Panc1 (cell line): ENCODE data around the gene TLE4. TPM values are rescaled to one million over a fixed set of nuclear protein-coding genes. Genes with fewer than 3 reads are reported as not detected.
"Not testable (repeated sequence)": the region's sequence is repeated elsewhere in the genome, so short reads cannot be mapped to it uniquely, and the experiment has no call there.

Experiments used
- ATAC-seq: fragments of 200-7000 bp; cut with Tn5 transposase; 2 replicates; pipeline ENCODE4 v1.9.1; 2020; ENCODE audit warnings: mild to moderate bottlenecking, moderate library complexity
- BruUV-seq: library from RNA; stranded (reverse); fragments of 400-500 nt; replicated peaks from 2 replicates; lab custom pipeline; 2021; lab: Mats Ljungman, UMichigan
- CTCF ChIA-PET: fragments of 300-600 bp; sonication (Branson Sonifier 250); formaldehyde crosslinking; loops from one replicate; lab custom pipeline; 2022; ENCODE audit warnings: antibody characterized with exemption; lab: Charles Lee
- POLR2A ChIA-PET: fragments of 300-600 bp; sonication (Branson Sonifier 250); formaldehyde crosslinking; loops from one replicate; lab custom pipeline; 2022; ENCODE audit warnings: antibody characterized with exemption; lab: Charles Lee
- DNase-seq: peaks from one replicate; pipeline ENCODE4 v3.0.0-alpha.2; 2010; ENCODE audit warnings: low read depth, low spot score
- H3K27ac ChIP-seq: 2 replicates; pipeline ENCODE4 v1.5.1; 2011; ENCODE audit warnings: mild to moderate bottlenecking, low read length, inconsistent platforms
- H3K27me3 ChIP-seq: fragments of 200-500 bp; sonication (Bioruptor generic); 2 replicates; pipeline ENCODE4 v1.6.0; 2014; ENCODE audit warnings: low read length, inconsistent platforms; ENCODE audit not compliant: control insufficient read depth, insufficient read depth
- H3K36me3 ChIP-seq: fragments of 200-500 bp; sonication (Bioruptor generic); 2 replicates; pipeline ENCODE4 v1.5.1; 2014; ENCODE audit warnings: inconsistent platforms, mild to moderate bottlenecking, low read length, moderate library complexity; ENCODE audit not compliant: control insufficient read depth, insufficient read depth
- H3K4me1 ChIP-seq: 2 replicates; pipeline ENCODE4 v1.5.1; 2011; ENCODE audit warnings: inconsistent platforms, mild to moderate bottlenecking, low read length, moderate library complexity; ENCODE audit not compliant: control insufficient read depth, insufficient read depth
- H3K4me3 ChIP-seq, 2 experiments: 2 replicates each; pipeline ENCODE4 v1.5.1; 2011 to 2012; ENCODE audit warnings: low read depth in 2 of 2, low read length in 2 of 2, mild to moderate bottlenecking in 2 of 2, inconsistent platforms in 1 of 2, moderate library complexity in 1 of 2
- H3K9me3 ChIP-seq: fragments of 200-500 bp; sonication (Bioruptor generic); 2 replicates; pipeline ENCODE4 v1.5.1; 2014; ENCODE audit warnings: low read depth, mild to moderate bottlenecking, inconsistent platforms, low read length, moderate library complexity; ENCODE audit not compliant: control insufficient read depth, insufficient read depth
- POLR2AphosphoS5 ChIP-seq: IDR thresholded peaks from 2 replicates; pipeline ENCODE4 v1.6.1; 2012; ENCODE audit warnings: mild to moderate bottlenecking, low read depth, low read length, moderate library complexity
- SIN3A ChIP-seq: IDR thresholded peaks from 2 replicates; pipeline ENCODE4 v1.6.1; 2012; ENCODE audit warnings: low read depth, mild to moderate bottlenecking, low read length, moderate library complexity, borderline replicate concordance; ENCODE audit not compliant: insufficient read depth
- TCF7L2 ChIP-seq: IDR thresholded peaks from 2 replicates; pipeline ENCODE4 v1.6.1; 2011; ENCODE audit warnings: mild to moderate bottlenecking, low read depth, low read length, inconsistent platforms
- in situ Hi-C: cut with HindIII; loops from 2 replicates; pipeline ENCODE4 v1.10.0; 2016; ENCODE audit warnings: low sequenced_read_pairs, low pct_unique_long_range_greater_than_20kb
- intact Hi-C: fragments of 100-400 bp; cut with micrococcal nuclease; formaldehyde crosslinking; loops from one replicate; pipeline ENCODE4 v1.10.0; 2022; ENCODE audit not compliant: unreplicated experiment
- total RNA-seq: library from RNA; stranded (reverse); gene quantifications from one replicate; pipeline ENCODE4 v1.2.1, GENCODE V29; 2021; ENCODE audit not compliant: unreplicated experiment
- TF ChIP-seq, protein P1 (sequence below): fragments of 450-650 bp; IDR thresholded peaks from 2 replicates; pipeline ENCODE4 v1.5.1; 2017; ENCODE audit warnings: mild to moderate bottlenecking
- TF ChIP-seq, protein P2 (sequence below), 2 experiments: IDR thresholded peaks; 2 replicates each; pipeline ENCODE4 v1.6.1; 2011 to 2012; ENCODE audit warnings: low read depth in 2 of 2, control low read depth in 1 of 2, low read length in 1 of 2, mild to moderate bottlenecking in 1 of 2, moderate library complexity in 1 of 2; ENCODE audit not compliant: insufficient read depth in 1 of 2

The TLE4 gene
- total RNA-seq, 1 experiment from 2014 or later: 8.7 TPM

DNA sequence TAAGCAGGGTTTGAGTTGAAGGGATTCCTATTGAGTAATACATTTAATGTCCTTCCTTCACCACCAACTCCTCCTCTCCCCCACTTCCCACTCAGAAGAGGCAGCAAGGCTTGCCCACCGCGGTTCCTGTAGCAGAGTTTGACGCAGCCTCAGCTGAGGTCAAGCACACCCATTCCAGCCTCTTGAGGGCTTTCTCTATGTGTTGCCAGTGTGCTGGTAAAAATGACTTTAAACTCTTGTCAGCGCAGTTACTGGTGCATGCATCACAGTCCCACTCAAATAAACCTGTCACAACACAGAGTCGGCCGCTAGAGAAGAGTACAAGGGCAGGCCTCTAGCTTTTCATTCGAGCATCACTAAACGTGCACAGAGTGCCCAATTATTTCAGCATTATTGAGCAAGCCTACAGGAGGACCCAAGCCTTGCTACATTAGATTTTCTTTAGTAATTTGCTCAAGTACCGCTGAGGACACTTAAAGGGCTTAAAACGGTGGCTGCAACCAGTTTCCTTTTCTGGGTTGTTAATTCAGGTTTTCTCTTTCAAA lies 79.6 kb downstream of the TLE4 start:
- H3K27ac ChIP-seq: no peak overlapping the region
- no peaks in the 10 kb centered on the region for H3K9me3 ChIP-seq
- ATAC-seq: no peak
- DNase-seq: no peak
- ChIA-PET POLR2A (no interaction called here), CTCF (no interaction called here)
- in situ Hi-C loops (no loop called here), intact Hi-C loops (no loop called here)
- TF ChIP-seq SIN3A (no peak), TCF7L2 (no peak), POLR2AphosphoS5 (no peak)
- TF ChIP-seq, protein P1, sequence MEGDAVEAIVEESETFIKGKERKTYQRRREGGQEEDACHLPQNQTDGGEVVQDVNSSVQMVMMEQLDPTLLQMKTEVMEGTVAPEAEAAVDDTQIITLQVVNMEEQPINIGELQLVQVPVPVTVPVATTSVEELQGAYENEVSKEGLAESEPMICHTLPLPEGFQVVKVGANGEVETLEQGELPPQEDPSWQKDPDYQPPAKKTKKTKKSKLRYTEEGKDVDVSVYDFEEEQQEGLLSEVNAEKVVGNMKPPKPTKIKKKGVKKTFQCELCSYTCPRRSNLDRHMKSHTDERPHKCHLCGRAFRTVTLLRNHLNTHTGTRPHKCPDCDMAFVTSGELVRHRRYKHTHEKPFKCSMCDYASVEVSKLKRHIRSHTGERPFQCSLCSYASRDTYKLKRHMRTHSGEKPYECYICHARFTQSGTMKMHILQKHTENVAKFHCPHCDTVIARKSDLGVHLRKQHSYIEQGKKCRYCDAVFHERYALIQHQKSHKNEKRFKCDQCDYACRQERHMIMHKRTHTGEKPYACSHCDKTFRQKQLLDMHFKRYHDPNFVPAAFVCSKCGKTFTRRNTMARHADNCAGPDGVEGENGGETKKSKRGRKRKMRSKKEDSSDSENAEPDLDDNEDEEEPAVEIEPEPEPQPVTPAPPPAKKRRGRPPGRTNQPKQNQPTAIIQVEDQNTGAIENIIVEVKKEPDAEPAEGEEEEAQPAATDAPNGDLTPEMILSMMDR: no peak
- TF ChIP-seq, protein P2, sequence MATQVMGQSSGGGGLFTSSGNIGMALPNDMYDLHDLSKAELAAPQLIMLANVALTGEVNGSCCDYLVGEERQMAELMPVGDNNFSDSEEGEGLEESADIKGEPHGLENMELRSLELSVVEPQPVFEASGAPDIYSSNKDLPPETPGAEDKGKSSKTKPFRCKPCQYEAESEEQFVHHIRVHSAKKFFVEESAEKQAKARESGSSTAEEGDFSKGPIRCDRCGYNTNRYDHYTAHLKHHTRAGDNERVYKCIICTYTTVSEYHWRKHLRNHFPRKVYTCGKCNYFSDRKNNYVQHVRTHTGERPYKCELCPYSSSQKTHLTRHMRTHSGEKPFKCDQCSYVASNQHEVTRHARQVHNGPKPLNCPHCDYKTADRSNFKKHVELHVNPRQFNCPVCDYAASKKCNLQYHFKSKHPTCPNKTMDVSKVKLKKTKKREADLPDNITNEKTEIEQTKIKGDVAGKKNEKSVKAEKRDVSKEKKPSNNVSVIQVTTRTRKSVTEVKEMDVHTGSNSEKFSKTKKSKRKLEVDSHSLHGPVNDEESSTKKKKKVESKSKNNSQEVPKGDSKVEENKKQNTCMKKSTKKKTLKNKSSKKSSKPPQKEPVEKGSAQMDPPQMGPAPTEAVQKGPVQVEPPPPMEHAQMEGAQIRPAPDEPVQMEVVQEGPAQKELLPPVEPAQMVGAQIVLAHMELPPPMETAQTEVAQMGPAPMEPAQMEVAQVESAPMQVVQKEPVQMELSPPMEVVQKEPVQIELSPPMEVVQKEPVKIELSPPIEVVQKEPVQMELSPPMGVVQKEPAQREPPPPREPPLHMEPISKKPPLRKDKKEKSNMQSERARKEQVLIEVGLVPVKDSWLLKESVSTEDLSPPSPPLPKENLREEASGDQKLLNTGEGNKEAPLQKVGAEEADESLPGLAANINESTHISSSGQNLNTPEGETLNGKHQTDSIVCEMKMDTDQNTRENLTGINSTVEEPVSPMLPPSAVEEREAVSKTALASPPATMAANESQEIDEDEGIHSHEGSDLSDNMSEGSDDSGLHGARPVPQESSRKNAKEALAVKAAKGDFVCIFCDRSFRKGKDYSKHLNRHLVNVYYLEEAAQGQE (IDR thresholded peaks at IDR 0.05; ENCODE audit: insufficient read depth in 1 of 2, low read depth in 2 of 2, low read length in 1 of 2): no peak
- no peak overlapping the region for H3K4me3 ChIP-seq
- H3K36me3 ChIP-seq: no peaks in the 10 kb centered on the region
- H3K4me1 ChIP-seq: no peaks in the 10 kb centered on the region
- H3K27me3 ChIP-seq: no peaks in the 10 kb centered on the region
- no TSS peak for BruUV-seq

DNA sequence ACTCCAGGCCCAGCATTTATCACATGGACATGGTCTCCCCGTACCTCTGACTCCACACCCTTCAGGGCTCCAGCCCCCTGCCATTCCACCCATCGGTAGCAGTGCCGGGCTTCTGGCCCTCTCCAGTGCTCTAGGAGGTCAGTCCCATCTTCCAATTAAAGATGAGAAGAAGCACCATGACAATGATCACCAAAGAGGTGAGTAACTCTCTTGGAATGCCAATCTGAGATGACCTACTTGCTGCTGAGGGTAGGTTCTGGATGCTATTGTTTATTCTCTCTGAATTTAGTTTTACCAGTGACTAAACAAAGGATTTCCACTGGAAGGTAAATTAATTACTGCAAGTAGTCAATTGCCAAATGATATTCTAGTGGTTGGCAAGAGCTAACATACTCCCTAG lies 80.8 kb downstream of the TLE4 start:
- in situ Hi-C loops: no loop called here
- Histone ChIP-seq H3K27ac (no peak overlapping the region), H3K27me3 (no peaks in the 10 kb centered on the region), H3K4me3 (no peak overlapping the region), H3K36me3 (no peaks in the 10 kb centered on the region), H3K4me1 (no peaks in the 10 kb centered on the region), H3K9me3 (no peaks in the 10 kb centered on the region)
- ChIA-PET POLR2A (no interaction called here), CTCF (no interaction called here)
- no peak for ATAC-seq
- no peak for TF ChIP-seq POLR2AphosphoS5
- TF ChIP-seq TCF7L2: no peak
- TF ChIP-seq SIN3A: no peak
- TF ChIP-seq, protein P2 (IDR thresholded peaks at IDR 0.05; ENCODE audit: insufficient read depth in 1 of 2, low read depth in 2 of 2, low read length in 1 of 2): no peak
- TF ChIP-seq, protein P1: no peak
- BruUV-seq: no TSS peak
- no peak for DNase-seq
- intact Hi-C loops: no loop called here

DNA sequence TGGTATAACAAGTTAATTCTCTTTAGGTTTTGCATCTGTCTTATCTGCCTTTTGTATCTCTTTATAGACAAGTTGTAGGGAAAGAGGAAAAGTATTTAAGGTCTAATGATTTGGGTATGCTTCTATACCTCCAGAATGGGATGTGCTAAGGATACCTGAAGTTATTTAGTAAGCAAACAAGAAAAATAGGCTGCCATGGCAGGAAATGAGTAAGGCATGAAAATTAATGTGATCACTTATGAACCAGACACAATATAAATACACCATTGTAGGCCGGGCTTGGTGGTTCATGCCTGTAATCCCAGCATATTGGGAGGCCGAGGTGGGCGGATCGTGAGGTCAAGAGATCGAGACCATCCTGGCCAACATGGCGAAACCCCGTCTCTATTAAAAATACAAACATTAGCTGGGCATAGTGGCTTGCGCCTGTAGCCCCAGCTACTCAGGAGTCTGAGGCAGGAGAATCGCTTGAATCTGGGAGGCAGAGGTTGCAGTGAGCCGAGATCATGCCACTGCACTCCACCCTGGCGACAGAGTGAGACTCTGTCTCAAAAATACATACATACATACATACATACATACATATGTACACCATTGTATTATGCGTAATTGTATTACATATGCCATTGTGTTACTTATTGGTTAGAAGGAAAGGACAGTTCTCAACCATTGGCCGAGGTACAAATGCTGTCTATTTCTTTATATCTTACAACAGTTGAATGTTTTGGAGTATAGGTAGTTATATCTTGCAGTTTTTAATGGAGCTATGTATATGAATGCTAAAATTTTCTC lies 83.0 kb downstream of the TLE4 start:
- H3K27ac ChIP-seq, DNase-seq, in situ Hi-C loops, H3K27me3 ChIP-seq, POLR2A ChIA-PET, CTCF ChIA-PET, BruUV-seq, ATAC-seq, H3K36me3 ChIP-seq, intact Hi-C loops, H3K4me3 ChIP-seq, H3K9me3 ChIP-seq, H3K4me1 ChIP-seq: not testable (repeated sequence)
